ENCODE measurements around the gene KDM5A. TPM values are rescaled to one million over a fixed set of nuclear protein-coding genes. Genes with fewer than 3 reads are reported as not detected.

The KDM5A gene
- total and polyA plus RNA-seq, 2 experiments from 2014 or later, result 47.1 to 48.3 TPM

- no peaks in the 10 kb centered on the region for H3K36me3 Mint-ChIP-seq (ENCODE audit: low read depth)
Measured at GRCh38 chr12:264269-264668, 124.9 kb downstream of the KDM5A start.

More at GRCh38 chr12:264269-264668, 124.9 kb downstream of the KDM5A start:
- H4K20me1 ChIP-seq (replicated peaks; ENCODE audit: insufficient read depth), result no peaks in the 10 kb centered on the region
- DNase-seq (ENCODE audit: low spot score) (no peak), ATAC-seq (no peak)
- H3K4me3 Mint-ChIP-seq, result no peak overlapping the region
- H3K36me3 ChIP-seq (ENCODE audit: insufficient read depth), result no peaks in the 10 kb centered on the region
- no peaks in the 10 kb centered on the region for H3K9me2 ChIP-seq (ENCODE audit: insufficient read depth)
- H3K4me3 ChIP-seq, result no peak overlapping the region
- no peak for TF ChIP-seq CREB1 (CRISPR knock-in tag; IDR thresholded peaks at IDR 0.05; ENCODE audit: low read depth)
- no peak for TF ChIP-seq ZNF331 (CRISPR knock-in tag; IDR thresholded peaks at IDR 0.05; ENCODE audit: low read depth)
- no peak for TF ChIP-seq ZNF114 (CRISPR knock-in tag; IDR thresholded peaks at IDR 0.05)
- no peak for TF ChIP-seq ZNF462 (CRISPR knock-in tag; IDR thresholded peaks at IDR 0.05)
- TF ChIP-seq CTCF (conservative IDR thresholded peaks at IDR 0.05; ENCODE audit: low read depth in 2 of 2), result no peak
- TF ChIP-seq EZH2phosphoT487 (IDR thresholded peaks at IDR 0.05; ENCODE audit: unreplicated experiment), result no peak
- no peak for TF ChIP-seq NANOG (IDR thresholded peaks at IDR 0.05; ENCODE audit: borderline replicate concordance)
- no peak for TF ChIP-seq JUNB (IDR thresholded peaks at IDR 0.05; ENCODE audit: unreplicated experiment)
- TF ChIP-seq REST (IDR thresholded peaks at IDR 0.05; ENCODE audit: unreplicated experiment), result no peak
- TF ChIP-seq ETS1 (IDR thresholded peaks at IDR 0.05), result no peak
- no peaks in the 10 kb centered on the region for H3K27me3 ChIP-seq (ENCODE audit: insufficient read depth)
- no peaks in the 10 kb centered on the region for H3K9me3 Mint-ChIP-seq
- no peaks in the 10 kb centered on the region for H3F3A ChIP-seq (replicated peaks; ENCODE audit: low read depth)
- no peaks in the 10 kb centered on the region for H3K79me2 ChIP-seq (replicated peaks; ENCODE audit: insufficient read depth)
- no peaks in the 10 kb centered on the region for H3K4me1 ChIP-seq (ENCODE audit: insufficient read depth)
- no peak overlapping the region for H3K27ac Mint-ChIP-seq
- peaks cover 4% of the 10 kb centered on the region; the same call in 2 of the 3 replicates for H3K4me1 Mint-ChIP-seq
- H3K4me2 ChIP-seq, result no peak overlapping the region
- H3K27ac ChIP-seq (ENCODE audit: low read depth), result no peak overlapping the region
- H3K27me3 Mint-ChIP-seq (ENCODE audit: insufficient read depth, low read depth, poor library complexity), result peaks cover 6% of the 10 kb centered on the region
- H2AFZ ChIP-seq, result no peak overlapping the region
